WTC11 (cell line): ENCODE measurements around the gene ELAPOR1.

ENCODE experiments used
- CREB1 ChIP-seq: sonication (generic); formaldehyde crosslinking; IDR thresholded peaks from 2 replicates; pipeline ENCODE4 v1.8.0; 2023; ENCODE audit warnings: mild to moderate bottlenecking, missing genetic modification reagents
- ELF4 ChIP-seq: sonication (generic); formaldehyde crosslinking; IDR thresholded peaks from 2 replicates; pipeline ENCODE4 v1.8.1; 2022; ENCODE audit warnings: low read depth, mild to moderate bottlenecking, moderate library complexity, missing genetic modification reagents
- JUN ChIP-seq: sonication (generic); formaldehyde crosslinking; IDR thresholded peaks from 2 replicates; pipeline ENCODE4 v1.8.0; 2023; ENCODE audit warnings: mild to moderate bottlenecking, missing genetic modification reagents
- MYBL2 ChIP-seq: sonication (generic); formaldehyde crosslinking; IDR thresholded peaks from 2 replicates; pipeline ENCODE4 v1.8.1; 2023; ENCODE audit warnings: mild to moderate bottlenecking, moderate library complexity, missing genetic modification reagents
- NFYB ChIP-seq: sonication (generic); formaldehyde crosslinking; conservative IDR thresholded peaks from 2 replicates; pipeline ENCODE4 v1.8.0; 2022; ENCODE audit warnings: low read depth, missing genetic modification reagents
- NR2C2 ChIP-seq: sonication (generic); formaldehyde crosslinking; IDR thresholded peaks from 2 replicates; pipeline ENCODE4 v1.8.0; 2022; ENCODE audit warnings: mild to moderate bottlenecking, missing genetic modification reagents
- SMAD4 ChIP-seq: sonication (generic); formaldehyde crosslinking; IDR thresholded peaks from 2 replicates; pipeline ENCODE4 v1.8.0; 2022; ENCODE audit warnings: mild to moderate bottlenecking, missing genetic modification reagents
- SP1 ChIP-seq: sonication (generic); formaldehyde crosslinking; conservative IDR thresholded peaks from 2 replicates; pipeline ENCODE4 v1.8.1; 2022; ENCODE audit warnings: missing genetic modification reagents
- TCF7 ChIP-seq: sonication (generic); formaldehyde crosslinking; IDR thresholded peaks from 2 replicates; pipeline ENCODE4 v1.8.0; 2022; ENCODE audit warnings: mild to moderate bottlenecking, low read depth, missing genetic modification reagents, moderate library complexity
- TP53 ChIP-seq: sonication (generic); formaldehyde crosslinking; IDR thresholded peaks from 2 replicates; pipeline ENCODE4 v1.8.1; 2023; ENCODE audit warnings: mild to moderate bottlenecking, missing genetic modification reagents
- TF ChIP-seq, protein P1 (sequence below): fragments of 200-600 bp; IDR thresholded peaks from 2 replicates; pipeline ENCODE4 v1.8.0; 2022; ENCODE audit warnings: antibody characterized with exemption
- TF ChIP-seq, protein P2 (sequence below): sonication (generic); formaldehyde crosslinking; IDR thresholded peaks from 2 replicates; pipeline ENCODE4 v1.8.0; 2022; ENCODE audit warnings: mild to moderate bottlenecking, missing genetic modification reagents
- TF ChIP-seq, protein P3 (sequence below): sonication (generic); formaldehyde crosslinking; IDR thresholded peaks from 2 replicates; pipeline ENCODE4 v1.8.0; 2022; ENCODE audit warnings: mild to moderate bottlenecking, missing genetic modification reagents
- TF ChIP-seq, protein P4 (sequence below): sonication (generic); formaldehyde crosslinking; conservative IDR thresholded peaks from 2 replicates; pipeline ENCODE4 v1.8.1; 2022; ENCODE audit warnings: mild to moderate bottlenecking, missing genetic modification reagents

DNA sequence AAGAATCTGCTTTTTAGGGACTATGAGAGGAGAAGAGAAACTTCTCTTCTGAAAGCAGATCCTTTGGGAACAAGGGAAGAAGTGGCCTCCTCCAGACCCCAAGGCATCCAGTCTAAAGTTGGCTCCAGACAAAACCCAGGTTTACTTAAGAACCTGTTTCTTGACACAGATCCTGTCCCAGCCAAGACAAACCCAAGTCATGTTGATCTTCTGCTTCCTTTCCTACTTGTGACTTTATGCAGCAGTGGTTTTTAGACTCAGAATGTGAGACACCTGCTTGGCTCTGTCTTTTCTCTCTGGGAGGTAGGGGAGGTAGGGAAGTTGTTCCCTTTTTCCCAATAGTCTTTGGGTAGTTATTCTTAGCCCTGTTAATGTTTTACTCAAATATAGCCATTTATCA lies 38.3 kb downstream of the ELAPOR1 start:
- TF ChIP-seq, protein P1, sequence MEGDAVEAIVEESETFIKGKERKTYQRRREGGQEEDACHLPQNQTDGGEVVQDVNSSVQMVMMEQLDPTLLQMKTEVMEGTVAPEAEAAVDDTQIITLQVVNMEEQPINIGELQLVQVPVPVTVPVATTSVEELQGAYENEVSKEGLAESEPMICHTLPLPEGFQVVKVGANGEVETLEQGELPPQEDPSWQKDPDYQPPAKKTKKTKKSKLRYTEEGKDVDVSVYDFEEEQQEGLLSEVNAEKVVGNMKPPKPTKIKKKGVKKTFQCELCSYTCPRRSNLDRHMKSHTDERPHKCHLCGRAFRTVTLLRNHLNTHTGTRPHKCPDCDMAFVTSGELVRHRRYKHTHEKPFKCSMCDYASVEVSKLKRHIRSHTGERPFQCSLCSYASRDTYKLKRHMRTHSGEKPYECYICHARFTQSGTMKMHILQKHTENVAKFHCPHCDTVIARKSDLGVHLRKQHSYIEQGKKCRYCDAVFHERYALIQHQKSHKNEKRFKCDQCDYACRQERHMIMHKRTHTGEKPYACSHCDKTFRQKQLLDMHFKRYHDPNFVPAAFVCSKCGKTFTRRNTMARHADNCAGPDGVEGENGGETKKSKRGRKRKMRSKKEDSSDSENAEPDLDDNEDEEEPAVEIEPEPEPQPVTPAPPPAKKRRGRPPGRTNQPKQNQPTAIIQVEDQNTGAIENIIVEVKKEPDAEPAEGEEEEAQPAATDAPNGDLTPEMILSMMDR, result no peak
- TF ChIP-seq, protein P2, sequence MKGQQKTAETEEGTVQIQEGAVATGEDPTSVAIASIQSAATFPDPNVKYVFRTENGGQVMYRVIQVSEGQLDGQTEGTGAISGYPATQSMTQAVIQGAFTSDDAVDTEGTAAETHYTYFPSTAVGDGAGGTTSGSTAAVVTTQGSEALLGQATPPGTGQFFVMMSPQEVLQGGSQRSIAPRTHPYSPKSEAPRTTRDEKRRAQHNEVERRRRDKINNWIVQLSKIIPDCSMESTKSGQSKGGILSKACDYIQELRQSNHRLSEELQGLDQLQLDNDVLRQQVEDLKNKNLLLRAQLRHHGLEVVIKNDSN (CRISPR knock-in tag), result no peak
- TF ChIP-seq, protein P3, sequence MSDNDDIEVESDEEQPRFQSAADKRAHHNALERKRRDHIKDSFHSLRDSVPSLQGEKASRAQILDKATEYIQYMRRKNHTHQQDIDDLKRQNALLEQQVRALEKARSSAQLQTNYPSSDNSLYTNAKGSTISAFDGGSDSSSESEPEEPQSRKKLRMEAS, result no peak
- TF ChIP-seq SP1 (CRISPR knock-in tag) (no peak), TP53 (CRISPR knock-in tag) (no peak), NFYB (no peak), ELF4 (CRISPR knock-in tag) (no peak), CREB1 (CRISPR knock-in tag) (no peak), SMAD4 (CRISPR knock-in tag) (no peak), TCF7 (CRISPR knock-in tag) (no peak), NR2C2 (CRISPR knock-in tag) (no peak), JUN (CRISPR knock-in tag) (no peak), MYBL2 (CRISPR knock-in tag) (no peak)
- TF ChIP-seq, protein P4, sequence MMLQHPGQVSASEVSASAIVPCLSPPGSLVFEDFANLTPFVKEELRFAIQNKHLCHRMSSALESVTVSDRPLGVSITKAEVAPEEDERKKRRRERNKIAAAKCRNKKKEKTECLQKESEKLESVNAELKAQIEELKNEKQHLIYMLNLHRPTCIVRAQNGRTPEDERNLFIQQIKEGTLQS (CRISPR knock-in tag), result no peak
